Trophoblast cell (in vitro differentiated cells and primary cell): ENCODE measurements around the gene METTL5.
A peak's percentile ranks its signal among the peaks of the same experiment; 100 is the strongest.
"Not testable (repeated sequence)": the region's sequence is repeated elsewhere in the genome, so short reads cannot be mapped to it uniquely, and the experiment has no call there.

Experiments used
- DNase-seq, 2 donors: peaks; one replicate each; pipeline ENCODE4 v3.0.0-alpha.2; 2016
- H2AFZ ChIP-seq: 2 replicates; pipeline ENCODE4 v1.6.1; 2013; ENCODE audit warnings: low read length, moderate library complexity, mild to moderate bottlenecking; ENCODE audit not compliant: insufficient read depth, poor library complexity
- H2AK5ac ChIP-seq: 2 replicates; pipeline ENCODE4 v1.6.1; 2013; ENCODE audit warnings: mild to moderate bottlenecking, low read length
- H2BK120ac ChIP-seq: 2 replicates; pipeline ENCODE4 v1.6.1; 2013; ENCODE audit warnings: low read length, mild to moderate bottlenecking, moderate library complexity; ENCODE audit not compliant: insufficient read depth, poor library complexity
- H2BK12ac ChIP-seq: 2 replicates; pipeline ENCODE4 v1.6.1; 2013; ENCODE audit warnings: mild to moderate bottlenecking, low read length, moderate library complexity
- H2BK5ac ChIP-seq: 2 replicates; pipeline ENCODE4 v1.6.1; 2013; ENCODE audit warnings: low read length, low read depth, moderate library complexity, mild to moderate bottlenecking; ENCODE audit not compliant: poor library complexity
- H3K14ac ChIP-seq: 2 replicates; pipeline ENCODE4 v1.6.1; 2013; ENCODE audit warnings: mild to moderate bottlenecking, low read length
- H3K18ac ChIP-seq: 2 replicates; pipeline ENCODE4 v1.6.1; 2013; ENCODE audit warnings: mild to moderate bottlenecking, low read length
- H3K23ac ChIP-seq: 2 replicates; pipeline ENCODE4 v1.6.1; 2013; ENCODE audit warnings: low read length
- H3K27ac ChIP-seq: 2 replicates; pipeline ENCODE4 v1.5.1; 2013; ENCODE audit warnings: low read depth, mild to moderate bottlenecking, inconsistent platforms, low read length, moderate library complexity
- H3K27me3 ChIP-seq: 2 replicates; pipeline ENCODE4 v1.6.1; 2013; ENCODE audit warnings: inconsistent platforms, mild to moderate bottlenecking, low read length, moderate library complexity; ENCODE audit not compliant: insufficient read depth
- H3K36me3 ChIP-seq, 2 experiments: 1 replicate in 1 of 2; 2 replicates in 1 of 2; pipeline ENCODE4 v1.6.1; 2013; ENCODE audit warnings: low read length in 2 of 2, mild to moderate bottlenecking in 2 of 2, moderate library complexity in 1 of 2; ENCODE audit not compliant: insufficient read depth in 2 of 2, control insufficient read depth in 1 of 2
- H3K4ac ChIP-seq: 2 replicates; pipeline ENCODE4 v1.6.1; 2013; ENCODE audit warnings: low read depth, mild to moderate bottlenecking, low read length, moderate library complexity
- H3K4me1 ChIP-seq, 2 experiments: 1 replicate in 1 of 2; 2 replicates in 1 of 2; pipeline ENCODE4 v1.6.1; 2013; ENCODE audit warnings: low read length in 2 of 2, mild to moderate bottlenecking in 2 of 2, moderate library complexity in 1 of 2; ENCODE audit not compliant: insufficient read depth in 2 of 2, control insufficient read depth in 1 of 2
- H3K4me2 ChIP-seq: 2 replicates; pipeline ENCODE4 v1.6.1; 2013; ENCODE audit warnings: inconsistent platforms, mild to moderate bottlenecking, low read length, moderate library complexity
- H3K4me3 ChIP-seq: 2 replicates; pipeline ENCODE4 v1.5.1; 2013; ENCODE audit warnings: mild to moderate bottlenecking, low read depth, low read length, inconsistent platforms
- H3K79me1 ChIP-seq: one replicate; pipeline ENCODE4 v1.6.1; 2013; ENCODE audit warnings: low read length
- H3K79me2 ChIP-seq: 2 replicates; pipeline ENCODE4 v1.6.1; 2013; ENCODE audit warnings: low read length, mild to moderate bottlenecking; ENCODE audit not compliant: control insufficient read depth, insufficient read depth, poor library complexity
- H3K9ac ChIP-seq: 2 replicates; pipeline ENCODE4 v1.6.1; 2013; ENCODE audit warnings: mild to moderate bottlenecking, low read length
- H3K9me3 ChIP-seq: 2 replicates; pipeline ENCODE4 v1.6.1; 2013; ENCODE audit warnings: low read depth, mild to moderate bottlenecking, control low read depth, inconsistent platforms, low read length; ENCODE audit not compliant: insufficient read depth
- H4K12ac ChIP-seq: 2 replicates; pipeline ENCODE4 v1.6.1; 2013; ENCODE audit warnings: low read depth, mild to moderate bottlenecking, low read length, moderate library complexity
- H4K8ac ChIP-seq: 2 replicates; pipeline ENCODE4 v1.6.1; 2013; ENCODE audit warnings: low read depth, mild to moderate bottlenecking, low read length, moderate library complexity
- H4K91ac ChIP-seq: one replicate; pipeline ENCODE4 v1.6.1; 2013; ENCODE audit warnings: low read depth, mild to moderate bottlenecking, low read length, moderate library complexity
- WGBS: extraction: QIAGEN DNeasy Blood & Tissue Kit; methylation state at CpG from one replicate; pipeline ENCODE4 v1.1.7; 2013; ENCODE audit warnings: missing lambda C conversion rate; ENCODE audit not compliant: insufficient read length, insufficient coverage; ENCODE audit errors: extremely low coverage; 5-methylcytosine and 5-hydroxymethylcytosine counted together

Gene METTL5

DNA sequence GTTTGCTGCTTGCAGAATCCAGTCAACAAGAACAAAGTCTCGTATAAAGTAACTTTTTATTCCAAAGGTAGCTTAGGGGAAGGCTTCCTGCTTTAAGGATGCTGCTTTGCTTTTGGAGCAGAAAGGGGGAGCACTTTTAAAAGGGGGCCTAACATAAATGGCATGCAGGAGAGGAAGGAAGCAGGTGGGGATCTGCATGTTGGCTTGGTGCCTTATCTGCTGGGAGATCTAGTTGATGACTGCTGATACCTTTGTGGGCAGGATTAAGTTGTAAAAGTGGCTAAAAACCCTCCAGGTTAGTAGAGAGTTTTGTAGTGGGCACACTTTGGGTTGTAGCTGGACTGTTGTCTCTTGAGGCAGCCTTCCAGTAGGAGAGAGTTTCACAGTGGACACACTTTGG lies 25.0 kb upstream of the METTL5 start:
- H3K4me3 ChIP-seq: no peak overlapping the region
- no peaks in the 10 kb centered on the region for H3K27me3 ChIP-seq
- DNase-seq: no peak
- H3K23ac ChIP-seq: peak overlapping the region; percentile 85
- no peaks in the 10 kb centered on the region for H3K79me1 ChIP-seq
- no peak overlapping the region for H2BK12ac ChIP-seq
- H4K12ac ChIP-seq: no peak overlapping the region
- H3K79me2 ChIP-seq: no peaks in the 10 kb centered on the region
- no peak overlapping the region for H2AK5ac ChIP-seq
- no peaks in the 10 kb centered on the region for H3K9me3 ChIP-seq
- H3K36me3 ChIP-seq: no peaks in the 10 kb centered on the region
- H3K27ac ChIP-seq: no peak overlapping the region
- no CpG with 5 or more reads among the region's 1 CpG for WGBS
- H4K8ac ChIP-seq: no peak overlapping the region
- H2BK5ac ChIP-seq: no peak overlapping the region
- no peak overlapping the region for H3K18ac ChIP-seq
- no peak overlapping the region for H2AFZ ChIP-seq
- H3K4me1 ChIP-seq: no peaks in the 10 kb centered on the region
- H3K4me2 ChIP-seq: no peak overlapping the region
- no peak overlapping the region for H4K91ac ChIP-seq
- peak overlapping the region; percentile 74 for H3K9ac ChIP-seq
- no peak overlapping the region for H3K14ac ChIP-seq
- H3K4ac ChIP-seq: no peak overlapping the region
- no peak overlapping the region for H2BK120ac ChIP-seq

DNA sequence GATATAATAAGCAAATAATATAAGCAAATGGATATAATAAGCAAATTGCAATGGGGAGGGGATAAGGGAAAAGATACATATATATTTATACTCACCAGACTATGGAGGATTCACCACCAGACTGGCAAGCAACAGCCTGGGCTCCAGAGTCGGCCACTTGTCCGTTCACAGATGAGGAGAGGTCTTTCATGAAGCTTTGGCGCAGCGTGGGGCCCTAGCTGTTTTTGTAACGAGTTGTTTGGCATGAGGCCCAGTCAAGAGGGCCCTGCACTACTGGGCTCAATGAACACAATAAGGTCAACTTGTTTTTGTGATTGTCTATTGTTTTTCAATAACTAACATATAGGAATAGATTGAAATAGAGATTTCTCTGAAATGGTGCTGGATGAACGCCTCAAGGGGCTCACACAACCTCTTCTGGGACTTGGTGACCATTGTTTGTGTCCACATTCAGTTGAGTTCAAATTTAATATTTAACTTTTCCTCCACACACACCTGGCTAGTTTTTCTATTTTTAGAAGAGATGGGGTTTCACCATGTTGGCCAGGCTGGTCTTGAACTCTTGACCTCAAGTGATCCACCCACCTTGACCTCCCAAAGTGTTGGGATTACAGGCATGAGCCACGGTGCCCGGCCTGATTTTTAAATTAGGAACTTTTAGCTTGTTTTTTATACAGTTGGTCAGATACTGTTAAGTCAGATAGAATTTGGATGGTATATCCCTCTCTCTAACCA lies 24.4 kb upstream of the METTL5 start:
- H4K8ac ChIP-seq, H3K4me1 ChIP-seq, H4K12ac ChIP-seq, H2BK120ac ChIP-seq, H3K9ac ChIP-seq, H2BK12ac ChIP-seq, H3K36me3 ChIP-seq, H3K79me2 ChIP-seq, H3K14ac ChIP-seq, H2AK5ac ChIP-seq, H3K4me2 ChIP-seq, H3K18ac ChIP-seq, H3K27me3 ChIP-seq, H3K23ac ChIP-seq, H3K4me3 ChIP-seq, DNase-seq, H3K9me3 ChIP-seq, H3K4ac ChIP-seq, H2BK5ac ChIP-seq, H4K91ac ChIP-seq, H3K27ac ChIP-seq, H3K79me1 ChIP-seq, H2AFZ ChIP-seq: not testable (repeated sequence)
- no CpG with 5 or more reads among the region's 8 CpGs for WGBS

DNA sequence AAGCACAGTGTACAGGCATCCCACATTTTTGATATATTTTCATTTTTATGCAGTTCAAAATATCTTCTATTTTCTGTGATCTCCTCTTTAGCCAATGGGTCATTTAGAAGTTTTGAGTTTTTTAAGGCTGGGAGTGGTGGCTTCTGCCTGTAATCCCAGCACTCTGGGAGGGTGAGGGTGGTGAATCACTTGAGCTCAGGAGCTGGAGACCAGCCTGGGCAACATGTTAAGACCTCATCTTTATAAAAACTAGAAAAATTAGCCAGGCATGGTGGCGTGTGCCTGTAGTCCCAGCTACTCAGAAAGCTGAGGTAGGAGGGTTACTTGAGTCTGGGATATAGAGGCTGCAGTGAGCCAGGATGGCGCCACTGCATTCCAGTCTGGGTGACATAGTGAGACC lies 20.3 kb upstream of the METTL5 start:
- Histone ChIP-seq H3K23ac (no peak overlapping the region), H3K79me1 (no peaks in the 10 kb centered on the region), H3K36me3 (peaks cover 0 to 2% of the 10 kb centered on the region in 2 experiments), H3K4me3 (no peak overlapping the region), H3K27me3 (no peaks in the 10 kb centered on the region), H2AK5ac (no peak overlapping the region), H2BK12ac (no peak overlapping the region), H2BK5ac (no peak overlapping the region), H3K4me2 (no peak overlapping the region), H3K27ac (no peak overlapping the region), H2AFZ (no peak overlapping the region), H3K18ac (no peak overlapping the region), H3K79me2 (no peaks in the 10 kb centered on the region), H4K12ac (no peak overlapping the region), H2BK120ac (no peak overlapping the region), H4K8ac (no peak overlapping the region), H3K9me3 (no peaks in the 10 kb centered on the region), H3K14ac (no peak overlapping the region), H3K9ac (no peak overlapping the region), H3K4me1 (peaks cover 0 to 2% of the 10 kb centered on the region in 2 experiments), H4K91ac (no peak overlapping the region), H3K4ac (no peak overlapping the region)
- no CpG with 5 or more reads among the region's 2 CpGs for WGBS
- DNase-seq: no peak

DNA sequence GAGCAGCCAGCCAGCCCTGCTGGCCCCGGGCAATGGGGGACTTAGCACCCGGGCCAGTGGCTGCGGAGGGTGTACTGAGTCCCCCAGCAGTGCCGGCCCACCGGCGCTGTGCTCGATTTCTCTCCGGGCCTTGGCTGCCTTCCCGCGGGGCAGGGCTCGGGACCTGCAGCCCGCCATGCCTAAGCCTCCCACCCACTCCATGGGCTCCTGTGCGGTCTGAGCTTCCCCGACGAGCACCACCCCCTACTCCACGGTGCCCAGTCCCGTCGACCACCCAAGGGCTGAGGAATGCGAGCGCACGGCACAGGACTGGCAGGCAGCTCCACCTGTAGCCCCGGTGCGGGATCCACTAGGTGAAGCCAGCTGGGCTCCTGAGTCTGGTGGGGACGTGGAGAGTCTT lies 16.9 kb upstream of the METTL5 start:
- H3K9ac ChIP-seq, H4K91ac ChIP-seq, H3K79me1 ChIP-seq, H3K36me3 ChIP-seq, H2AFZ ChIP-seq, H3K4me3 ChIP-seq, H3K27ac ChIP-seq, H3K18ac ChIP-seq, H3K4me1 ChIP-seq, H3K9me3 ChIP-seq, H2AK5ac ChIP-seq, H2BK12ac ChIP-seq, H2BK120ac ChIP-seq, H3K4me2 ChIP-seq, H3K14ac ChIP-seq, H2BK5ac ChIP-seq, H3K79me2 ChIP-seq, H4K12ac ChIP-seq, H3K23ac ChIP-seq, DNase-seq, H3K4ac ChIP-seq, H3K27me3 ChIP-seq, H4K8ac ChIP-seq: not testable (repeated sequence)
- WGBS: no CpG with 5 or more reads among the region's 24 CpGs
